GM18502 (cell line): ENCODE measurements around the gene CNGA4.
A peak's percentile ranks its signal among the peaks of the same experiment; 100 is the strongest.

ENCODE experiments used
- ATAC-seq: cut with Tn5 transposase; IDR thresholded peaks from one replicate; pipeline ENCODE4 v1.9.1; 2021; ENCODE audit warnings: mild to moderate bottlenecking; ENCODE audit not compliant: unreplicated experiment, poor library complexity

The CNGA4 gene, protein sequence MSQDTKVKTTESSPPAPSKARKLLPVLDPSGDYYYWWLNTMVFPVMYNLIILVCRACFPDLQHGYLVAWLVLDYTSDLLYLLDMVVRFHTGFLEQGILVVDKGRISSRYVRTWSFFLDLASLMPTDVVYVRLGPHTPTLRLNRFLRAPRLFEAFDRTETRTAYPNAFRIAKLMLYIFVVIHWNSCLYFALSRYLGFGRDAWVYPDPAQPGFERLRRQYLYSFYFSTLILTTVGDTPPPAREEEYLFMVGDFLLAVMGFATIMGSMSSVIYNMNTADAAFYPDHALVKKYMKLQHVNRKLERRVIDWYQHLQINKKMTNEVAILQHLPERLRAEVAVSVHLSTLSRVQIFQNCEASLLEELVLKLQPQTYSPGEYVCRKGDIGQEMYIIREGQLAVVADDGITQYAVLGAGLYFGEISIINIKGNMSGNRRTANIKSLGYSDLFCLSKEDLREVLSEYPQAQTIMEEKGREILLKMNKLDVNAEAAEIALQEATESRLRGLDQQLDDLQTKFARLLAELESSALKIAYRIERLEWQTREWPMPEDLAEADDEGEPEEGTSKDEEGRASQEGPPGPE

DNA sequence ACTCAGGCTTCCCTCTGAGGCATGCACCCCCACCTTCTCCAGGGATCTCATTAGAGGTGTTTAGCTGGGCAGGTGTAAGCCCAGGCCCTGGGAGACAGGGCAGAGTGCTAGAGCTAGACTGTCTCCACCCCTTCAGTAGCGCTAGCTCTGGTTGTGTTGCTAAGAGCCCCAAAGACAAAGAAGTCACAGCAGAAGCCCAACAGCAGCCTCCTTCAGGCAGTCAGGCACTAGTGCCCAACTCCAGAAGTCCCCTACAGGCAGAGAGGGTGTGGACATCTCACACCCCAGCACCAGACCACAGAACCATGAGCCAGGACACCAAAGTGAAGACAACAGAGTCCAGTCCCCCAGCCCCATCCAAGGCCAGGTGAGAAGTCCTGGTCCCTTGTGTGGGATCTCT, at the start of gene CNGA4:
TSS of gene CNGA4 (plus strand) at position 188 of the 400 bp plus-strand sequence. CDS start at position 306, 118 bp downstream.
- no peak for ATAC-seq

DNA sequence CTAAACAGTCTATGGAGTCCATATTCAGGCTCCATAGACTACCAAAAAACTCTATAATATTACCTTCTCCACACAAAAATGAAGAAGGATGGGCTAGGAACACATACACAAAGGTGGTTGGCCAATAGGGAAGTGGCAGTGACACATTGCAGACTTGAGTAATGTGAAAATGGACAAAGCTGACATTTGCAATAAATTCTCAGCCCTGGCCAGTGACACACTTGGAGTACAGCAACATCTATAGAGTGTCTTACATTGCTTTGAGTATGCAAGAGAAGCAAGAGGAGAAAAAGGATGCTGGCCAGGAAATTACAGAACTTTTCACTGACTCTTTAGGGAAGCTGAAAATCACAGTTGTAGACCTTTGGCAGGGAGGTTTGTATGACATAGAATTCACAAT, 47.1 kb upstream of the CNGA4 start:
- ATAC-seq, result no peak

DNA sequence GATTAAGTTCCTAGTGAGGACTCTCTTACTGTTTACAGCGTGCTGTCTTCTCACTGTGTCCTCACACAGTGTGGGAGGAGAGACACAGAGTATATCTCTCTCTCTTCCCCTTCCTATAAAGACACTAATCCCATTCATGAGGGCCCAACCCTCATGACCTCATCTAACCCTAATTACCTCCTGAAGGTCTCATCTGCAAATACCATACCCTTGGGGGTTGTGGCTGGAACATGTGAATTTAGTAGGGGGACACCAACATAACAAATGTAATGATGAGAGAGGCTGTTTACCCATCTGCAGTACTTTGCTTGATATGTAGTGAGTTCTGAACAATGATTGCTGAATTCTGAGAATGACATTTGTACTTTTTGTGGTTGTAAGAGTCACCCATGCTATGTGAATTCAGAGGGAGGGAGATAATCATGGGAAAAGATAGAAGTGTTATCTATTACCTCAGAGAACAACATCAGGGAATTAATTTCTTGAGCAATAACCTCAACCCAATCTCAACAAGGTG, 44.8 kb upstream of the CNGA4 start:
- no peak for ATAC-seq

DNA sequence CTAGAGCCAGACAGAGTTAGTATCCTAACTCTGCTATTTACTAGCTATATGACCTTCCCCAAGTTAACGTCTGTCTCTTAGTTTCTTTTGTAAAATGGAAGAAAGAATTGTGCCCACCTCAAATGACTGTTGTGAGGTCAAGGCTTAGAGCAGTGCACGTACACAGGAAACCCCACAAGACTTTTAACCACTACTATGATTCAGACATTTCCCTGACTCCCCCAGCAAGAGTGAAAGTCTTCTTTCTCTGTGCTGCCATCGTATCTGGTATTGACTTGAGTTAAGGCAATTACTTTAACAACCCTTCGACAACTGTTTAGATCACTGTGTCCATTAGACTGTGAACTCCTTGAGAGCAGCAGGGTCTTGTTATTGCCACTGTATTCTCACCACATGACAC, 42.5 kb upstream of the CNGA4 start:
- ATAC-seq, result peak; percentile 43

DNA sequence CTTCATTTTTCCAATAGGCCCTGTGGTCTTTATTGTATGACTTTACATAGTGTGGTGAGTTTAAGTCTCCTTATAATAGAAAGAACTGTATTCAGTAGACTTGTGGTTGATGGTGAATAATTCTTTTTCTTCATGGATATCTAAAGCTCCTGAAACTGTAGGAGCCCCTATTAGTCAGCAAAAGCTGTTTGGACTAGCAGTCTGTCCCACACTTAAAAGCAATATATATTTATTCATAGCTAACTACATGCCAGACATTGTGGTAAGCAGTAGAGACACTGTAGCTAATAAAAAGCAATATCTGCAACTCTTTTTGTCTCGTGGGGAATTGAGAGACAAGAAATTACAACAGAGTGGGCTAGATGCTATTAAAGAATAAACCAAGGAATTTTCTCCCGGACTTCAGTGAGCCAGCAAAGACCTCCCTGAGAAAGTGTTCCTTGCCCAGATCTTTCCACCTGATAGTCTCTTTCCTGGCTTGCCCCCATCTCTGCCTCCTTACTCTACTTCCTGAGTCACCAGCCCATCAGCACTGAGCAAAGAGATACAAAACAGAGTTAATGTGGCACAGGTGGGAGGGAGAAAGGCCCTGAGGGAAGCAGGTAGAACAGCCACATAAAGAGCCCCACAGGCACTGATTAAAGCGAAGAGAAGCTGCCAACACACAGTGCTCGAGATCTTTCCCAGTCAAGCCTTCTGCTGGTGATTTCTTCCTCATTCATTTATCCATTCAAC, 41.3 kb upstream of the CNGA4 start:
- no peak for ATAC-seq

DNA sequence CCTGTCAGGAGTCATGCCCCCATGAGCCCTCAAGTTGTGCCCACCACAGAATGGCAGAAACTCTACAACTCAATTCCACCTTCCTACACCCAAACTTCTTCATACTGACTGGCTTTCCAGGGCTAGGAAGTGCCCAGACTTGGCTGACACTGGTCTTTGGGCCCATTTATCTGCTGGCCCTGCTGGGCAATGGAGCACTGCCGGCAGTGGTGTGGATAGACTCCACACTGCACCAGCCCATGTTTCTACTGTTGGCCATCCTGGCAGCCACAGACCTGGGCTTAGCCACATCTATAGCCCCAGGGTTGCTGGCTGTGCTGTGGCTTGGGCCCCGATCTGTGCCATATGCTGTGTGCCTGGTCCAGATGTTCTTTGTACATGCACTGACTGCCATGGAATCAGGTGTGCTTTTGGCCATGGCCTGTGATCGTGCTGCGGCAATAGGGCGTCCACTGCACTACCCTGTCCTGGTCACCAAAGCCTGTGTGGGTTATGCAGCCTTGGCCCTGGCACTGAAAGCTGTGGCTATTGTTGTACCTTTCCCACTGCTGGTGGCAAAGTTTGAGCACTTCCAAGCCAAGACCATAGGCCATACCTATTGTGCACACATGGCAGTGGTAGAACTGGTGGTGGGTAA, 39.6 kb upstream of the CNGA4 start, which contains the start of gene OR52W1:
TSS of gene OR52W1 (plus strand) at position 51 of the 637 bp plus-strand sequence. CDS start at position 51, 0 bp downstream.
- no peak for ATAC-seq

DNA sequence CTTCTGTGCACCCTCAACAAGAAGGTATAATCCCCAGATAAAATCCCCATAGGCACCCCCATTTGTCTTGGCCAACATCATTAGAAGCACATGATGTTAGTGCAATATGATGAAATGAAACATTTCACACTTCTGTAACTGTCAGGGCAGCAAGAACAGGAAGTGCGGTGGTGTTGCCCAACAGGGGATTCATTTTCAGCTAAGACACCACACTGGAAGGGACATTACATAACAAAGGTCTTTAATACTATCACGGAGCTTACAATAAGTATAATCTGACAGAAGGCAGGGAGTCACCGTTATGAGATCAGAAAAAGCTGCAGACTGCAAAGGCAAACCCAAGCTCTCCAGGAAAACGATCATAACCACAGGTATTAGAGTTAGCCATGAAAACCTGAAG, 37.9 kb upstream of the CNGA4 start:
- ATAC-seq, result no peak

DNA sequence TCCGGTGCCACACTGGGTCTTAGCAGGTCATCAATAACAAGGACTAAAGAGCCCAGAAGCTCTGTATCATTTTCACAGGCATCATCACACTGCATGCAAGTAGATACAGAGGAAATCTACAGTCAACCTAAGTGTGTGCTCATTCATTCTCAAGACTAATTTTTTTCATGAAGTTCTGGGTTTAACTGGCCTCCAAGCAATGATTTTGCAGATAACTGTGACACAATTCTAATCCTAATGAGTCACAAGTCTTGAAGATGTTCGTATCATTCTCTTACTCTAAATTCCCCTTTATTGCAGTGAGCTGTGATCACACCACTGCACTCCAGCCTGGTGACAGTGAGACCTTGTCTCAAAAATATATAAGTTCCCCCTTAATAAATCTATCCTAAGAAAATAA, 37.4 kb upstream of the CNGA4 start:
- ATAC-seq, result no peak

DNA sequence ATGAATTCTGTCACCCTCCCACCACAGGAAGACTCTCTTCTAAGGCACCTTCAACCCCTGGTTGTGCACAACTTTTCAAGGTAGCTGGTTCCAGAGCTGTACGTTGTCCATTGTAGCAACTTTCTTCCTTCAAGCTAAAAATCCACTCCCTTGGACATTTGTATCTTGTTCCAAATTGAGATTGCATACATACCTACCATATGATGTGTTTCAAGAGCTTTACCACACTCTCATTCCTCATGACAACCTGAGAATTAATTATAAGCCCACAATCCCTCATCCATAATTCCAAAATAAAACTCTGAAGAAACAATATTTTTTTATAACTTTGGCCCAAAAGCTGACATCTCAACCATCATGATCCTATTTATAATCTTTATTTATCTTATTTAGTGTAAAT, 36.8 kb upstream of the CNGA4 start:
- no peak for ATAC-seq

DNA sequence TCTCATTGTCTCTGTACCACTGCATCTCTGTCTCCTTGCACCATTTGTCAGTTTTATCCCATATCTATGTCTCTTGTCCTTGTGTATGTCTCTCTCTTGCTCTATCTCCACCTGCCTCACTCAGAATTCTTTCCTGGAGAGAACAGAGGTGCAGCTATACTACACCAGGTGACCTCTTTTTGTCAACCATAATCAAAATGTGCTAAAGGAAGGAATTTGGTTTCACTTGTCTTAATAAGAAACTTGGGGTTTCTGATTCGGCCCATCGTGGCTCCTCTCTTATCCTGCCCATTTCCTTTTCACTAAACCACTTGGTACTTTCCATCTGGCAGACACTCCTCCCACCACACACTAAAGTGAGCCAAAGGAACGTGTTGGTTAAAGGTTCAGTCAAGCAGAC, 35.6 kb upstream of the CNGA4 start:
- peak; percentile 80 for ATAC-seq

DNA sequence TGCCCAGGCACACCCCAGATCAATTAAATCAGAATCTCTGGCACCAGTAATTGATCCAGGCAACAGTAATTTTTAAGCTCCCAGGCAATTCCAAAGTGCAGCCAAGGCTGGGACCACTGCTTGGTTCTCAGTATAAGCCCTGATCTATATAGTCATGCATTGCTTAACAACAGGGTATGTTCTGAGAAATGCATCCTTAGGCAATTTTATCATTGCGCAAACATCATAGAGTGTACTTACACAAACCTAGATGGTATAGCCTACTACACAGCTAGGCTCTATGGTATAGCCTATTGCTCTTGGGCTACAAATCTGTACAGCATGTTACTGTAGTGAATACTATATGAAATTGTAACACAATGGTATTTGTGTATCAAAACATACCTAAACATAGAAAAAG, 34.2 kb upstream of the CNGA4 start:
- ATAC-seq, result no peak

DNA sequence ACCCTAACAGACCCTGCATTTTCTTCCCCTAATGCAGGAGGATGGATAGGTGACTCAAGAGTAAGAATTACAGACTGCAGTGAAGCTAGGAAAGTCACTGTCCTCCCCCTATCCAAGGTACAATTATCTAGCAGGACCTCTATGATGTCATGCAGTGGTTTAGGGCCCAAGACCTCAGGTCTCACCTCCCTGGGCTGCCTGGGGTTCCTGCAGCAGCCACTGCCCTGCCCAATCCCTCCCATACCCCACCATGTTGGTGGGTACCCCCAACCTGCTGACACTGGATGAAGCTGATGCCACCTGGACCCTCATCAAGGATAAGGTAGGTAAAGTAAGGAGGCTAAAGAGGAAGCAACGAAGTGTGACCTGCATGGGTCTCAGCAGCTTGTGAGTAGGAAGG, 33.5 kb upstream of the CNGA4 start, which contains the start of gene C11orf42:
TSS of gene C11orf42 (plus strand) at position 192 of the 400 bp plus-strand sequence. CDS start at position 251, 59 bp downstream.
- ATAC-seq, result no peak

DNA sequence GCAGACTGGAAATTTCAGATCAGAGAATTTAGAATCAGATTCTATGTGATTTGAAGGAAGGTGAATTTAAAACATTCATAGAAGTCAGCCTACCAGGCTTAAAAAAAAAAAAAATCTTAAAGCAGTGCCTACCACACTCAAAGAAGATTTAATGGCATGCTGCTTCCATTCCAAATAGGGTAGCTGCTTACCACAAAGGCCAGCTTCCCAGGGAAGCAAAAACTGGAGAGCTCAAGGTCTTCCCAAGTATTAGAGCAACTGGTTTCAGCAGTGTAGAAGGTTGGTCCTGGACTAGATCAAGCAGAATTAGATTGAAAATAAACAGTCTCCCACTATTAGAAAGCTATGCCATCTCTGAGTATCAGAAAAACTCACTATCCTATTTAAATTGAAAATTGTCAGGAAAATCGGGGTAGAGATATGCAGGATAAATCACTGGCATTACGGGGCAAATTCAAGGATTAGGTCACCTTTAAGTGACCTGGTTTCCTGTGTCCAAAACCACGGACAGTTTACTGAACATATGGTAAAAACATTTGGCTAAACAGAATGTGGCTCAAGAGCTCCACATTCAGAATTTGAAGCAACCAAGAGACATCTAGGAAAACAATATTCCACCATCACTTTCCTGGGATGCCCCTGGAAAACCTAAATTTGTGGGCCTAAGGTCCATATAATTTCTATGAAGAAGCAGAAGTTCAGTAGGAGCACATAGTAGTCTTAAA, 32.3 kb upstream of the CNGA4 start:
- ATAC-seq, result no peak

DNA sequence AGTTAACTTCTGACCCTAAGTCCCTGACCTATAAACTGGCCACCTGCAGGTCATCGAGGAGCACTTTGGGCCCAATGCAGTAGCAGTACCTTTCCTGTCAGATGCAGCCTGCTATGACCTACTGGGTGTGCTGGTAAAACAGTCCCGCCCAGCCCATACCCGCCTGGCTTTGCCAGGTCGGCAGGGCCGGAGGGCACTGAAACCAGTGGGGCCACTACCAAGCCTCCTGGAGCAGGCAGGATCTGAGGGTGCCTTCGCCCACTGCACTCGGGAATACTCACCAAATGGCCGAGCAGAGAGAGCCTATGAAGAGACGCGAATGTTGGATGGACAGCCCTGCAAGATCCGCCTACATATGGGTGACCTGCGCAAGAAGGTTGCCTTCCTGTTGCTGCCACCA, 29.1 kb upstream of the CNGA4 start:
- no peak for ATAC-seq

DNA sequence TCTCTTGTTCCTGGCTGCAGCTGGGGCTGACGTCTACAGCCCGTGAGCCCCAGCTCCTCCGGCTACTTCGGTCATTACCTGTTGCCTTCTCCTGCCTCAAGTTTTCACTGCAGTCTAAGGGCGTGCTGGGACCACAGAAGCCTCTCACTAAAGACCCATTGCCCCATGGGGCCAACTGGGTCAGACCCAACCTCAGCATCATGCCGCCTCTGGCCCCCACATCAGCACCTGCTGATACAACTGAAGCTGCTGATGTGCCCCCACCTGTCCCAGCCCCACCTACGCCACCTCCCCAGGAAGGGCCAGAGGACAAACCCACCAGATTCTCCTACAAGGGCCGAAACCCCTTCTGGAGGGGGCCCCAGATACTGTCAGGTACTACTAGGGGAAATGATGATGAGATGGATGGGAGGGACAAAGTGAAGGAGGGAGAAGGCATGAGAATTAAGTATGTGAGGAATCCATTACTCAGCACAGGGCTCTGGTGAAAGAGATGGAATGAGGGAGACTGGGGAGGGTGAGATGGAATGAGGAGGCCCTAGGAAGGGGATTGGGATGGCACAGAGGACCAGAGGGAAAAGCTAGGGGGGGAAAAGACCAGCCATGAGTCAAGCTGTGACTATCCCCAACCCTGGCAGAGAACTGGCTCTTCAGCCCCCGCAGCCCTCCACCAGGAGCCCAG, 28.5 kb upstream of the CNGA4 start:
- no peak for ATAC-seq

DNA sequence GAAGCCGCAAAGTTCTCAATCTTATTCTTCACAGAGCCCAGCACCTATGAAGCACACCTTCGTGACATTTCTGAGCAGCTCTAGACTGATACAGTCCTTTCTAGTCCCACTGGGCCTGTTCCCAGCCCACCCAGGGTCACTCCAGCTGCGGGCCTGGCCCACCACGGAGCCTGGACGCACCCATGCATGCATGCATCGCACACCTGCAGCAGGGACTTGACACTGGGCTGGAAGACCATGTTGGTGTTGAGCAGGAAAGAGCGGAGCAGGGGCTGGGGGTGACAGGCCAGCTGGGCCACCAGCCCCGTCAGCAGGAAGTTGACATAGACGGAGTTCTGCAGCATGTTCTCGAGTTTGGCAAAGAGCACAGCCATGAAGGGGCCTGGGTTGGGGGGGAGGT, 24.4 kb upstream of the CNGA4 start:
- no peak for ATAC-seq

DNA sequence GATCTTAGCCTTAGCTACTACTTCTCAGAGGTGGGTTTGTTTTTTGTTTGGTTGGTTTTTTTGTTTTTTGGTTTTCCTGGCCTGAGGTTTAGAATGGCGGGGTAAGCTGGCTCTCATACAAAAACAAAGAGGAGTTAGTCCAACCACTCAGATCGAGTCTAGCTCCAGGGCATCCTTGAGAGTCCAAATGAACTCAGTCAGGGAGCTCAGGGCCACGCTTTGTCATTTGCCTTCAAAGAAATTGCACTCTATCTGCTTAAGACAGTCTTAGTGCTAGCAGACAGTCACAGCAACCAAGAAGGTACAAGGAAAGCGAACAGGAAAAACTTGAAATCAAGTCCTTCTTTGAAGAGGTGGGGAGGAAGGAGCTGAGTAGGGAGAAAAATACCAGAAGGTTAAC, 22.4 kb upstream of the CNGA4 start:
- ATAC-seq, result no peak

DNA sequence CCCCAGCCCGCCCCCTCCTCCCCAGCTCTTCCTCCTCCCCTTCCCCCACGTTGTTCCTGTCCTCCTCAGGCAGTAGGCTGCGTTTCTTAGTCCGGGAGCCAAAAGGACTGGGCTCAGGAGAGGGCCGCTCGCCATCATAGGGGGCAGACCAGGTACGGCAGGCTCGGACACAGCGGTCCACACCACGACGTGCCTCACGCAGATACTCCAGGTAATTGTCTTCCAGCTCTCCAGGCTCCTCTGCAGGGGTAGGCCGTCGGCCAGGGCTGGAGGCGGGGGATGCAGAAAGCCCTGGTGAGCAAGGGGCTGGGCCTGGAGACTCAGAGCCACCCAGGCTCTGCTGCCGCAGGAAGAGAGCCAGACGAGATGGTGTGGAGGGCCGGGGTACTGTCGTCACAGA, 21.2 kb upstream of the CNGA4 start:
- no peak for ATAC-seq

DNA sequence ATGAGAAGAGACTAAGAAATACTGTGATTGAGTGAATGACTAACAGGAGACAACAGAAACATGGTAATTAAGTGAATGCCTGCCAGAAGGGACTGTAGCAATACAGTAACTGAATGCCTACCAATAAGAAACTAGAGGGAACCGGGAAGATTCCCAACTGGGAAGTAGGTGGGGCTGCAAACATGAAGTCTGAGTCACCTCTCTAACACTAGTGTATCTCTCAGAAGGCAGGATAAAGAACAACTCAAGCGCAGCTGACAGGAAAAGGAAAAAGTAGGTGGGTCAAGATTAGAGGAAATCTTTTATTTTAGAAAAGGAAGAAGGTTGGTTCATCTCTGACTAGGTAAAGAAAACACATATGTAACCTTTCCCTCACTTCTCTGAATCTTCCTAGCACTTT, 19.5 kb upstream of the CNGA4 start:
- no peak for ATAC-seq
